ENCODE measurements around the gene SLC26A3.

Gene SLC26A3

DNA sequence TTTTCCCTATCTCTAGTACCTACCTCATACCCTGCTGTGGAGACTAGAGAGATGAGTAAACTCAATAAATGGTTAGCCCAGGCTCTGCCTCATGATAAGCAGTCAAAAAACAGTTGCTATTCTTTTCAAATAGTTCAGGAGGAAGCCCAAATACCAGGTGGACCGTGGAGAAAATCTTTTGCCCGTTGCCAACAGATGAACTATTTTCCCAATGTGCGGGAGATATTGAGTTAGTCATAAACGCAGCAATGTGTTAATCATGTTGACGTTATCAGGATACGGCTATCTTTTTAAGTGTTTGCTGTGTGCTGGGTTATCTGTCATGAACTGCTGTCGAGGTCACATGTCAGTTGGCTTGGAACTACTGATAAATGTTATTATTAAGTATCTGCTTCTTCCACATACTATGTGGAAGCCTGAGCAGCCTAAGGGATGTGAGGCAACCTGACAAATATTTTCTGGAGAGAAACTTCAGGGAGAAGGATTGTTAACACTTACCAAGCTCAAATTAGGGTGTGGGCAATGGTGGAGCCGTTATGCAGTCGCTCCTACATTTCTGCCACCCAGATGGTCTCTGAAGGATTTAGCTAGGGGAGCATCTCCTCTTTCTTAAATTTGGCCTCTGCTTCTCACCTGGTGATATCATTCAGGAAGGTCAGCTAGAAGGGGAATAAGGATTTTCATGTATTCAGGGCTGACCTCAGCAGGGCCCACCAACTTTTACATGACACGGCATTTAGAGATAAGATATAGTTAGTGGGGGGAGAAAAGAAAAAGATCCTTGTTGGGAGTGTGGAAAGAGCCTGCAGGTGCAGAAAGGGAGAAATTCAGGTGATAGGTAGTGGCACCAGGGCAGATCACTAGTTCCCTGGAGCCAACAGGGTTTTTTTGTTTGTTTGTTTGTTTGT is 33.5 kb upstream of the SLC26A3 start:
- Histone ChIP-seq H2BK12ac (ENCODE audit: low read length) (no peak overlapping the region), H3K14ac (ENCODE audit: low read length) (no peak overlapping the region), H3K79me1 (ENCODE audit: low read length) (no peaks in the 10 kb centered on the region), H3K27ac (ENCODE audit: low read depth, low read length) (no peak overlapping the region), H2AK5ac (ENCODE audit: low read length) (no peak overlapping the region), H3K9ac (ENCODE audit: low read length) (no peak overlapping the region), H4K91ac (ENCODE audit: low read depth, low read length) (no peak overlapping the region), H2BK120ac (ENCODE audit: insufficient read depth, low read length, poor library complexity) (no peak overlapping the region), H2AFZ (ENCODE audit: insufficient read depth, low read length, poor library complexity) (no peak overlapping the region), H3K36me3 (ENCODE audit: control insufficient read depth in 1 of 2, insufficient read depth in 2 of 2, low read length in 2 of 2) (no peaks in the 10 kb centered on the region), H3K9me3 (ENCODE audit: insufficient read depth, low read depth, low read length) (no peaks in the 10 kb centered on the region), H3K79me2 (ENCODE audit: control insufficient read depth, insufficient read depth, low read length, poor library complexity) (no peaks in the 10 kb centered on the region), H4K12ac (ENCODE audit: low read depth, low read length) (no peak overlapping the region), H3K4me3 (ENCODE audit: low read depth, low read length) (no peak overlapping the region), H3K4me1 (ENCODE audit: control insufficient read depth in 1 of 2, insufficient read depth in 2 of 2, low read length in 2 of 2) (no peaks in the 10 kb centered on the region), H3K18ac (ENCODE audit: low read length) (no peak overlapping the region), H3K4ac (ENCODE audit: low read depth, low read length) (no peak overlapping the region), H3K27me3 (ENCODE audit: insufficient read depth, low read length) (no peaks in the 10 kb centered on the region), H3K4me2 (ENCODE audit: low read length) (no peak overlapping the region), H4K8ac (ENCODE audit: low read depth, low read length) (no peak overlapping the region), H3K23ac (ENCODE audit: low read length) (no peak overlapping the region), H2BK5ac (ENCODE audit: low read depth, low read length, poor library complexity) (no peak overlapping the region)
- WGBS (ENCODE audit: extremely low coverage, insufficient coverage, insufficient read length), result no CpG with 5 or more reads among the region's 10 CpGs
- DNase-seq, result peak; percentile 77 to 99

GRCh38 chr7:107834401-107834800 is 31.4 kb upstream of the SLC26A3 start:
- Histone ChIP-seq H3K4me2 (ENCODE audit: low read length) (no peak overlapping the region), H3K18ac (ENCODE audit: low read length) (no peak overlapping the region), H3K79me2 (ENCODE audit: control insufficient read depth, insufficient read depth, low read length, poor library complexity) (no peaks in the 10 kb centered on the region), H4K91ac (ENCODE audit: low read depth, low read length) (no peak overlapping the region), H2BK12ac (ENCODE audit: low read length) (no peak overlapping the region), H3K9ac (ENCODE audit: low read length) (no peak overlapping the region), H3K27ac (ENCODE audit: low read depth, low read length) (no peak overlapping the region), H3K4me1 (ENCODE audit: control insufficient read depth in 1 of 2, insufficient read depth in 2 of 2, low read length in 2 of 2) (no peaks in the 10 kb centered on the region), H3K36me3 (ENCODE audit: control insufficient read depth in 1 of 2, insufficient read depth in 2 of 2, low read length in 2 of 2) (no peaks in the 10 kb centered on the region), H4K8ac (ENCODE audit: low read depth, low read length) (no peak overlapping the region), H3K4me3 (ENCODE audit: low read depth, low read length) (no peak overlapping the region), H3K4ac (ENCODE audit: low read depth, low read length) (no peak overlapping the region), H2AFZ (ENCODE audit: insufficient read depth, low read length, poor library complexity) (no peak overlapping the region), H3K27me3 (ENCODE audit: insufficient read depth, low read length) (no peaks in the 10 kb centered on the region), H3K9me3 (ENCODE audit: insufficient read depth, low read depth, low read length) (no peaks in the 10 kb centered on the region), H4K12ac (ENCODE audit: low read depth, low read length) (no peak overlapping the region), H3K23ac (ENCODE audit: low read length) (no peak overlapping the region), H2AK5ac (ENCODE audit: low read length) (no peak overlapping the region), H2BK5ac (ENCODE audit: low read depth, low read length, poor library complexity) (no peak overlapping the region), H2BK120ac (ENCODE audit: insufficient read depth, low read length, poor library complexity) (no peak overlapping the region), H3K79me1 (ENCODE audit: low read length) (no peaks in the 10 kb centered on the region), H3K14ac (ENCODE audit: low read length) (no peak overlapping the region)
- WGBS (ENCODE audit: extremely low coverage, insufficient coverage, insufficient read length), result no CpG with 5 or more reads among the region's 1 CpG
- DNase-seq, result no peak

GRCh38 chr7:107833684-107834106 is 30.7 kb upstream of the SLC26A3 start:
- H3K36me3 ChIP-seq (ENCODE audit: control insufficient read depth in 1 of 2, insufficient read depth in 2 of 2, low read length in 2 of 2), result no peaks in the 10 kb centered on the region
- no peak overlapping the region for H3K14ac ChIP-seq (ENCODE audit: low read length)
- H3K23ac ChIP-seq (ENCODE audit: low read length), result no peak overlapping the region
- no peak overlapping the region for H4K91ac ChIP-seq (ENCODE audit: low read depth, low read length)
- no peaks in the 10 kb centered on the region for H3K4me1 ChIP-seq (ENCODE audit: control insufficient read depth in 1 of 2, insufficient read depth in 2 of 2, low read length in 2 of 2)
- no peak for DNase-seq
- no peaks in the 10 kb centered on the region for H3K9me3 ChIP-seq (ENCODE audit: insufficient read depth, low read depth, low read length)
- no peak overlapping the region for H2BK12ac ChIP-seq (ENCODE audit: low read length)
- H2AFZ ChIP-seq (ENCODE audit: insufficient read depth, low read length, poor library complexity), result no peak overlapping the region
- no peaks in the 10 kb centered on the region for H3K79me2 ChIP-seq (ENCODE audit: control insufficient read depth, insufficient read depth, low read length, poor library complexity)
- 100% methylated on average over 1 of the region's 7 CpGs for WGBS (ENCODE audit: extremely low coverage, insufficient coverage, insufficient read length)
- H3K27ac ChIP-seq (ENCODE audit: low read depth, low read length), result no peak overlapping the region
- no peak overlapping the region for H3K4ac ChIP-seq (ENCODE audit: low read depth, low read length)
- H3K27me3 ChIP-seq (ENCODE audit: insufficient read depth, low read length), result no peaks in the 10 kb centered on the region
- H2BK5ac ChIP-seq (ENCODE audit: low read depth, low read length, poor library complexity), result no peak overlapping the region
- H2BK120ac ChIP-seq (ENCODE audit: insufficient read depth, low read length, poor library complexity), result no peak overlapping the region
- no peak overlapping the region for H3K18ac ChIP-seq (ENCODE audit: low read length)
- no peak overlapping the region for H4K8ac ChIP-seq (ENCODE audit: low read depth, low read length)
- H3K79me1 ChIP-seq (ENCODE audit: low read length), result no peaks in the 10 kb centered on the region
- no peak overlapping the region for H3K4me3 ChIP-seq (ENCODE audit: low read depth, low read length)
- H3K9ac ChIP-seq (ENCODE audit: low read length), result no peak overlapping the region
- H4K12ac ChIP-seq (ENCODE audit: low read depth, low read length), result no peak overlapping the region
- no peak overlapping the region for H2AK5ac ChIP-seq (ENCODE audit: low read length)
- no peak overlapping the region for H3K4me2 ChIP-seq (ENCODE audit: low read length)

- Histone ChIP-seq H2AFZ (ENCODE audit: insufficient read depth, low read length, poor library complexity) (no peak overlapping the region), H3K23ac (ENCODE audit: low read length) (no peak overlapping the region), H4K91ac (ENCODE audit: low read depth, low read length) (no peak overlapping the region), H2BK5ac (ENCODE audit: low read depth, low read length, poor library complexity) (no peak overlapping the region), H3K79me2 (ENCODE audit: control insufficient read depth, insufficient read depth, low read length, poor library complexity) (no peaks in the 10 kb centered on the region), H3K4me2 (ENCODE audit: low read length) (no peak overlapping the region), H3K9ac (ENCODE audit: low read length) (no peak overlapping the region), H3K18ac (ENCODE audit: low read length) (no peak overlapping the region), H2AK5ac (ENCODE audit: low read length) (no peak overlapping the region), H3K4me3 (ENCODE audit: low read depth, low read length) (no peak overlapping the region), H2BK120ac (ENCODE audit: insufficient read depth, low read length, poor library complexity) (no peak overlapping the region), H3K14ac (ENCODE audit: low read length) (no peak overlapping the region), H3K4me1 (ENCODE audit: control insufficient read depth in 1 of 2, insufficient read depth in 2 of 2, low read length in 2 of 2) (no peaks in the 10 kb centered on the region), H3K27ac (ENCODE audit: low read depth, low read length) (no peak overlapping the region), H2BK12ac (ENCODE audit: low read length) (no peak overlapping the region), H3K27me3 (ENCODE audit: insufficient read depth, low read length) (no peaks in the 10 kb centered on the region), H3K79me1 (ENCODE audit: low read length) (no peaks in the 10 kb centered on the region), H3K36me3 (ENCODE audit: control insufficient read depth in 1 of 2, insufficient read depth in 2 of 2, low read length in 2 of 2) (no peaks in the 10 kb centered on the region), H4K8ac (ENCODE audit: low read depth, low read length) (no peak overlapping the region), H3K9me3 (ENCODE audit: insufficient read depth, low read depth, low read length) (no peaks in the 10 kb centered on the region), H3K4ac (ENCODE audit: low read depth, low read length) (no peak overlapping the region), H4K12ac (ENCODE audit: low read depth, low read length) (no peak overlapping the region)
- no CpG with 5 or more reads among the region's 3 CpGs for WGBS (ENCODE audit: extremely low coverage, insufficient coverage, insufficient read length)
- DNase-seq, result no peak
These were observed 27.4 kb upstream of the SLC26A3 start for GRCh38 chr7:107830420-107830819.
